ENCODE measurements around the gene LEMD1.

LEMD1 gene, protein sequence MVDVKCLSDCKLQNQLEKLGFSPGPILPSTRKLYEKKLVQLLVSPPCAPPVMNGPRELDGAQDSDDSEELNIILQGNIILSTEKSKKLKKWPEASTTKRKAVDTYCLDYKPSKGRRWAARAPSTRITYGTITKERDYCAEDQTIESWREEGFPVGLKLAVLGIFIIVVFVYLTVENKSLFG

DNA sequence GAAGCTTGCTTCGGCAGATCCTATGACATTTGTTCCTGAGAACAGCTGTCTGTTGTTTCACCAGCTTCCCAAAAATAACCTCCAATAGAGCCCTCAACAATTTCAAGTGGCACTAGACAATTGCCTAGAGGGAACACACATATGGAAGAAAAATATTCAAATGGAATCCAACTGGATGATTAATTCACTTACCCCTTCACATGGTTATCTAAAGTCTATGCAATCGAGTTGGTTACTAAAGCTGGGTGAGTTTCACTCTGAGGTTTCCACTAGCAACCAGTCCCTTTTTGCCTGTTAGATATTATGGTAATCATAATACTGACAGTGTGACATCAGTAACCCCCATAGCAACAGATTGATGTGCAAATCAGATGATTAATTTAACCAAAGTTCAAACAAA, at the start of gene LEMD1:
Gene LEMD1 (minus strand): TSS at position 259 of the 400 bp plus-strand sequence. CDS start 1,520 bp downstream, outside the sequence.
- DNase-seq, result no peak

- no peak for DNase-seq
Measured at GRCh38 chr1:205470131-205470530, 48.3 kb upstream of the LEMD1 start.

DNA sequence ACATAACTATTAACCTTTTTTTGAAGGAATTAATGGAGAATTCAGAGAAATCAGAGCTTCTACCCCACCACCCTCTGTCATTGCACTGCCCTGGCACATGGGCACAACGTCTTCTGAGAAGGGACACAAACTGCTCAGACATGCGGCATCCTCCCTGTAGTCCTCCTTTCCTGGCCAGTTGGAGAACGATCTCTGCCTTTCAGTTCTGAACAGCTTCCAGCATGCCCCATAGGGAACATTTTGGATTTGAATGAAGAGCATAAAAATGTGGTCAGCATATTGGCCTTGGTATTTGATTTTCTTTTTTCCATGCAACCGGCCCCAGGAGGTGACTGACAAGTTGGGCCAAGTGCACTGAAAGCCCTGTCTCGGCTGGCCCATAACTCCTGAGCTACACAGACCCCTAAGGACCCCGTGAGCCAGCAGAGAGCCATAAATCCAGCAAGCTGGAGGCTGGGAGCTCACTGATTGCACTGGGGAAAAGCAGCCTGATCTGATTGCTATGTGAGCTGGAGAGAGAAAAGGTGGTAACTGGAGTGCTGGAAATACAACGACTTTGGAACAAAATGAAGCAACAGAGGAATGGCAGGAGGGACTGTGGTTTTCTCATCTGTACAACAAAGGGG, 44.9 kb upstream of the LEMD1 start:
- DNase-seq, result no peak

DNA sequence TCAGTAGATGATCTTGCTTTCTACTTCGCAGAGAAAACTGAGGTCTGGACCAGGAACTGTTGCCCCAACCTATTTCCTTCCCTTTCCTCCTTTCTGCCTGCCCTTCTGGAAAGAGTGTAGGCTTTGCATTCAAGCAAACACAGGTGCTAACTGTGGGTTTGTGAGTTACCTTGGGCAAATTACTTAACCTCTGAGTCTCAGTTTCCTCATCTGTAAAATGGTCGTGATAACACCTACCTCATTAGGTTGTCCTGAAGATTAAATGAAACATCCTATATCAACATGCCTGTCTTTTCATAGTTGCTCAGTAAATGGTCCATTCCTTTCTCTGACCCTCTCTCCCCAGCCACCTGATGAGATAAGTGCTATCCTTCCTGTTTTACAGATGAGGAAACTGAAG, 43.5 kb upstream of the LEMD1 start:
- DNase-seq, result no peak

DNA sequence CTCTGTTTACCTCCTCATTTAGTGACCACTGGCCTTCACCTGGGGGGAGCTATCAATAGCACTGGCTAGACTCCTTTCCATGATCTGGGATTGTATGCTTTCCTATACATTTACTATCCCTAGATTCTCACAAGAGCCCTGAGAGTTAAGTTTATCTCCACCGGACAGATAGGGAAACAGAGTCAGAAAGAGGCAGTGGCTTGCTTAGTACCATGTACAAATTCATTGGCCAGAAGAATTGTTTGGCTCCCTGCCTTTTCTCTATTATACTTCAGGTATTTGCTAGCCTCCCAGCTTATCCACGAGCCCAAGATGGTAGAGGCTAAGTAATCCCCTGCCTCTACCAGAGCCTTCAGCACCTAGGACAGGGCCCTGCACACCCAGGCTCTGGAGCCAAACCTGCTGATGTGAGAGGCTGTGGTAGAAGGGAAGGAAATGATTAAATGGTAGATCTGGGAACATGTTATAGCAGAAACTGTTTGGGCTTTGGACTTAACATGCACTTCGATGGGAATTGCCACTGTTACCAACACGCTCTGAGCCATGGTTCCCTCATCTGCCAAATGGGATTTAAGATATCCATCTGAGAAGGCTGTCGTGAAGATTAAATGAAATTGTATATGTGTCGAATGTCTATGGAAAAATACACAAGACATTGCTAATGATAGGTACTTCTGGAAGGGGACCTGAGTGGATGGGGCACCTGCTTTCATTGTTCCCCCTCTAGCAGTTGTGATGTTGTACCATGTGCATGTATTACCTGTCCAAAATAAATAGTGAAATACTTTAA, 37.1 kb upstream of the LEMD1 start:
- peak; percentile 34 for DNase-seq

DNA sequence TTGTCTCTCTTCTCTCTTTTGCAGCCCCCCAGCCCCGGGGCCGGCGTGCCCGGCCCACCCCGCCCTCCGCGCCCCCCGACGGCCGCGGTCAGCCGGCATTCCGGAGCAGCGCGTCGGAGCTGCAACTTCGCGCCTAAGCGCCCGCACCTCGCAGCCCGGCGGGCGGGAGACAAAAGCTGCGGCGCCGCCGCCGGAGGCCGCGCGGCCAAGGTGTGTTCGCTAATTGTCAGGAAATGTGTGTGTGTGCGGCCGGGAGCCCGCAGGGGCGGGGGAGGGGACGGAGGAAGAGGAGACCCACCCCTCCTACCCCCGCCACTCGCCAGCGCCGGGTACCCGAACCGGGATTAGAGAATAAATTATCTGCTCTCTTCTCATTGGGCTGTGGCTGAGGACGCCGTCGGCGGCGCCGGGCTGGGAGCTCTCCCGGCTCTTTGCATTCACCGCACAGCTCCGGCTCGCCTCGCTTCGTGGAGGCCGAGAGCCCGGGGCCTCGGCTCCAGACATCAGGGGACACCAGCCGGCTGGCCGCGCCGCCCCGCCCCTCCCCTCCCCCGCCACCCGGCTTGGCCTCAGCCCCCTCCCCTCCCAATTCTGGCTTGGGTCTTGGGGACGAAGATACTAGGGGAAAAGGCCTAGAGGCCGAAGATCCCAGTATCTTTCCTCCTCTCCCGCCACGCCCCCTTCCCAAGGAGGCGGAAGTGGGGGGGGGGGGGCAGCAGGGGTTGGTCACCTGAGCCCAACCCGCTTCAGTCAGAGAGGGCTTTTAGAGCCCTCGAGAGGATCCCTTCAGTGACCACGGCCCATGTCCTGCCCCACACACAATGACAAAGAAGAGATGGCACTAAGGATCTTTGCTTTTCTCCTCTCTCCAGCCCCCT, 35.3 kb upstream of the LEMD1 start:
- no peak for DNase-seq

DNA sequence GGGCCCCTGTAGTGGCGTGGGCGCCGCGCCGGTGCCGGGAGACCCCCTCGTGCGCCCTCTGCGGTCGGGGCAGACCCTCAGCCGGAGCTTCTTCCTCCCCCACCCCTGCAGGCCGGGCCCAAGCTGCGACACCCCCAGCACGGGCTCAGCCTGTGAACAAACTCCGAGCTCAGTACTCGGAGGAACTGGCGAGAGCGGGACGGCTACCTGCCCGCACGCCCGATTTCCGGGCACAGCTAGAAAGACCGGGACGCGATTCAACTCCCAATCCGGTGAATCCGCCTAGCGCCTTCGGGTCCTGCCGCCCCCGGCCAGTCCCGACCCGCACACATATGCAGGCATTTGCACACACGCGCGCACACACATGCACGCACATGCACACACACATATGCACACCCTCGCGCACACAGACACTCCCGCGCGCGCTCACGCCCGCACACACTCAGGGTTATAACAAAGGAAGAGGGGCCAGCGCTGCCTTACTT, 34.6 kb upstream of the LEMD1 start:
- no peak for DNase-seq

DNA sequence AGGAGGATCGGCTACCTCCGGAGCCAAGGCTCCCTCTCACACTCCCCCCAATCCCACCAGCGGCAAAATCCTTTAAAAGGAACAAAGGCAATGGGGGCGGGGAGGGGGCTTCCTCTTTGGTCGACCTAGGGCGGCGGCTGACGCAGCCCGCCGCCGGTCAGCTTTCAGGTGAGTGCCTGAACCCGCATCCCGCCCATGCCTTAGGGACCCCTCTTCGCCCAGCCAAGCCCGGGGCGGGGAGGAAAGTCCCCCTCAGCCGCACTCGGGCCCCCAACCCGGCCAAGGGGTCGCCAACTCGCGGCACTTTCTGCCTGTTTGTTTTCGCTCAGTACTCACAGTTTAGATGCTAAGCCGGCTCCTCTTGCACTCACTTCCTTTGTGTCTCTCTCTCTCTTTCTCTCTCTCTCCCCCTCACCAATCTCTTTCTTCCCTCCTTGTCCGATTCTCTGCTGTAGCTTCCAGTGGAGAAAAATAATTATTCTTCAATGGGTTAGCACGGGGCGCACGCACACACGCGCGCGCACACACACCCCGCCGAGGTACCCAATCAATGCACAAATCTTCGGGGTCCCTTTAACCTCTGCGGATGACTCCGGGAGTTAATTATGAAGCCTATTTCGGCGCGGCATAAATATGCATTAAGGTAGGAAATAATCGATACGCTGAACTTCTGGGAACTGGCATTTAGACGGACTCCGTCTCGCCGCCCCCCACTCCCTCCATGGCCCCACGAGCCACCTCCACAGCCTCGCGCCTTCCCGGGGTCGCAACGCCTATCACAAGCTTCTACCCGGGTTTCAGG, 33.9 kb upstream of the LEMD1 start, which contains the start of gene BLACAT1:
Gene BLACAT1 (minus strand): TSS at position 465 of the 802 bp plus-strand sequence.
- DNase-seq, result no peak

DNA sequence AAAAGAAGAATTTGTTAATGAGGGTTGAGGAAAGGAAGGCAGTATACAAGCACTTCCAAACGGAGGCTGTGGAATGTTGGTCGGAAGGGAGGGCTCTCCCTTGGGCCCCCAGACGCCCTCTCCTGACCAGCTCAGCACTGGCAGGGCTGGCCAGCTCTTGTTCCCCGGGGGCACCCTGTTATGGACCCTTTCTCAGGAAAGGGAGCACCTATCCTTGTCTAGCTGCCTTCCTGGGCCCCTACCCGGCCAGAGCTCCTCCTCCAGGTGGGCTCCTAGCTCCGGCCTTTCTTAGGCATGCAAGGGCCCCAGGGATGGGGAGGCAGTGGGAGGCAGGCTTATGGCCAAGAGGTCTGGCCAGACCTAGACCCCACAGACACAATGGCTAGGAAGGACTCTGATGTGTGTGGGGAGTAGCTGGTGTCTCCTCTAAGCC, 33.1 kb upstream of the LEMD1 start:
- no peak for DNase-seq

DNA sequence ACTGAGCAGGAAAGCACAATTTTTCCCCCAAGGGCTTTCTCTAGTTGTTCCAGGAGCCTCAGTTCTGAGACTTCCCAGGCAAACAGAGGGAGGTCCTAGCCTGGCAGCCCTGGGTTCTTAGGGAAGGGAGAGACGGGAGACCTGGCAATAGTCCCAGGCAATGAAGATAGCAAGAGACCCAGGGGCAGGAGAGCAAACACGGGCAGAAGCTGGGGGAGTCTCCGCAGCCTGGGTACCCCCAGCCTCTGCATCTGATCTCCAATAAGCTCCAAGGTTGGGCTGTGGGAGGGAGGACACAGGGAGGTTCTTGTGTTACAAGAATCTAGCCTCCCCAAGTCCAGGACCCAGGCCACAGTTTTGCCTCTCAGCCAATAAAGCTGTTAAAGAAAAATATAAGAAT, 31.6 kb upstream of the LEMD1 start:
- DNase-seq, result no peak

- DNase-seq, result no peak
Measured at GRCh38 chr1:205452933-205453332, 31.1 kb upstream of the LEMD1 start.

DNA sequence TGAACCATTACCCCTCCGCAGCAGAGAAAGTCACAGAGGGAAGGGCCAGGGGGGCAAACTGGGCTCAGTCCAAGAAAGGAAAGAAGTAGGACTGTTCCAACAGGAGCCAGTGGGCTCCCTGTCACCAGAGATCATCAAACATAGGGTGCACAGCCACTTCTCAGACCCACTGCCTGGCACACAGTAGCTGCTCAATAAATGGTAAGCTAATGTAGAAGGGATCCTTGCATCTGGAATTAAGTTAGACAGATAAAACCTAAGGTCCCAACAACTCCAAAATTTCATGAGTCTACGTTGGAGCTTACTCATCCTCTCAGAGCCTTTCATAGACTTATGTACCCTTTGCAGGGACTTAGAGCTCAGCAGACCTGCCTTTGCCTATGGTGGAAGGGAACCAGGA, 30.5 kb upstream of the LEMD1 start:
- DNase-seq, result no peak

DNA sequence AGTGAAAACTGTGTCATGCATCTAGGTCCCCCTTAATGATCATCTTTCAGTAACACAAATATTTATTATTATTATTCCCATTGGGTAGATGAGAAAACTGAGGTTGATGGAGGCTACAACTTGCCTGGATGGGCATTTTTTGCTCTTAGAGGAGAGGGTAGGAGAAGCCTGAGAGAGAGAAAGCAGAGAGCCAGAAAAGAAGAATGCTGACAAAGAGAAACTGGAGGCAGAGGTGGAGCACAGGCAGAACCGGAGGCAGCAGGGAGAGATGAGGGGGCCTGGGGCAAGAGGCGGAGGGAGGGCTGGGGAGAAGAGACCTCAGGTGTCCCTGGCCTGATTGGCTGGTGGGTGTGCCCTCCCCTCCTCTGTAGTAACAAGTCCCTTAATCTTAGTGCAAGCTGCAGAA, 29.9 kb upstream of the LEMD1 start:
- no peak for DNase-seq

DNA sequence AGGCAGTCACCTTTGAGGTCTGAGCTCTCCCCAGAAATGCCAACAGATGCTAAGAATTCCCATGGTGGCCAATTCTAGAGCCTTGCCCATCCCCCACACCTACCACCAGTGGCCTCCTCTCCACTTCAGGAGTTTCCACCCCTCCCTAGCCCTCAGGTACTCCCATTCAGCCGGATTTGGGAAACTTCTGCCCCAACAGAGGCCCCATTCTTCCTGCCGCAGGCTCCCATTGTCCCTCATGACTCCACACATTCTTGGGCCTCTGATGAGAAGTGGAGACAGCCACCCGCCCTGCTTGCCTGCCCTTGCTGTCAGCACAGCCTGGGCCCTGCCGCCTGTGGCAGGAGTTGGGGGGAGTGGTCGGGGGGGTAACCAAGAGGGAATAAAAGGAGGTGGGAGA, 29.3 kb upstream of the LEMD1 start:
- no peak for DNase-seq

DNA sequence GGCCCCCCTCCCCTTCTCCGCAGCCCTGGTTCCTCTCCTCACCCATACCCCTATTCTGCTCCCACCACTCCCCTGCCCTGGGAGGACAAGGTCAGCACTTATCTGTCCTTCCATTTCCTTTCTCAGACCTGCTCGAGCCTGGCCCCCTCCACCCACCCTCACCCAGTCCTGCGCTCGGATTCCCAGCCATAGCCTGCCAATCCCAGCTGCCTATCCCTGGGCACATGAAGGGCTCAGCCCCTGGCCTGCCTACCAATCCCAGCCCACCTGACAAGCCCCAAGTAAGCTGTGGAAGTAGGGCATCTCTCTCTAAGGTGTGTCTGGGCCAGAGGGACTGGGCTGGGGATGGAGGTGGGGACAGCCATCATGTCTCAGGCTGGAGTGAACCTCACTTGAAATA, 28.6 kb upstream of the LEMD1 start:
- no peak for DNase-seq

GRCh38 chr1:205449750-205450443, 28.0 kb upstream of the LEMD1 start:
- peak; percentile 91 for DNase-seq

GRCh38 chr1:205449254-205449749, 27.4 kb upstream of the LEMD1 start:
- DNase-seq, result no peak

DNA sequence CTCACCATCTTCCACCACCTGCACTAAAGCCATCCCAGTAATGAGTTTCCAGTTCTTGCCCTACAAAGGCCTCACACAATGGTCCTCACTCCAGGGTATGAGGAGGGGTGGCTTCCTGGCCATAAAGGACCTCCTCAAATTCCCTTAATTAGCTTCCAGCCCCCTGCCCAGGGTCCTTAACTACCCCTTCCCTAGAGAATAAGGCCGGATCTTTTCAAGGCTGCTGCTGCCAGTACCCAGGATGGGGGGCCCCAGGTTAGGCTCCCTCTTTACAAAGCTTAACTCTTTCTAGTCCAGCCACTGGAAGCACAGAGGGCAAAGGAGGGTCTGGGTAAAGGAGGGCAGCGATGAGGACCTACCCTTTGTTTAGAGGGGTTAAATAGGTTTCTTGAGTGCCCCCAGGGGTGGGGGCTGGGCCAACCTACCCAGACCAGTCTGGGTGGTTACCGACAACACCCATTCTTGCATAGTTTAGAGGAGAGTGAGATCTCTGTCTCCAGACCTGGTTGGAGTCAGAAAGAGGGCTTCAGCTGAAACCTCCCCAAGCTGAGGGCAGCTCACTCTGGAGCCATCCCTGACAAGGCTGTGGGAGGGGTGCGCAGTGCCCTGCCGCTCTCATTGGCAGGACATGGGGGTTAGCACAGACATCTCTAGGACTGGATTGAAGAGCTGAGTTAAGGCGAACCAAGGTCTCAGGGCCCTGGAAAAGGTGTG, 26.8 kb upstream of the LEMD1 start:
- no peak for DNase-seq

- no peak for DNase-seq
Measured at GRCh38 chr1:205447457-205448341, 25.8 kb upstream of the LEMD1 start.
